Thymus (tissue), 11 donors: Measurements from ENCODE around the gene FOXO3. TPM values are rescaled to one million over a fixed set of nuclear protein-coding genes. Genes with fewer than 3 reads are reported as not detected.

Experiments
- DNase-seq, 9 donors: peaks; one replicate each; pipeline ENCODE4 v3.0.0-alpha.2; 2013; ENCODE audit warnings: low spot score in 9 of 9, low read depth in 6 of 9, missing footprints in 1 of 9
- H3K27ac ChIP-seq, 2 donors: one replicate each; pipeline ENCODE4 v1.5.1; 2013; ENCODE audit warnings: control low read depth in 1 of 2, low read depth in 1 of 2, low read length in 1 of 2, mild to moderate bottlenecking in 1 of 2, moderate library complexity in 1 of 2
- H3K27me3 ChIP-seq, 2 donors: one replicate each; pipeline ENCODE4 v1.5.1; 2013; ENCODE audit warnings: low read length in 1 of 2; ENCODE audit not compliant: control insufficient read depth in 2 of 2, insufficient read depth in 1 of 2
- H3K36me3 ChIP-seq, 2 donors: one replicate each; pipeline ENCODE4 v1.5.1; 2013; ENCODE audit warnings: low read length in 1 of 2, mild to moderate bottlenecking in 1 of 2, moderate library complexity in 1 of 2; ENCODE audit not compliant: control insufficient read depth in 2 of 2, insufficient read depth in 2 of 2
- H3K4me1 ChIP-seq, 2 donors: one replicate each; pipeline ENCODE4 v1.5.1; 2013; ENCODE audit warnings: low read length in 2 of 2; ENCODE audit not compliant: control insufficient read depth in 2 of 2, insufficient read depth in 2 of 2
- H3K4me3 ChIP-seq, 2 donors: one replicate each; pipeline ENCODE4 v1.5.1; 2013; ENCODE audit warnings: low read length in 2 of 2, control low read depth in 1 of 2, mild to moderate bottlenecking in 1 of 2
- H3K9me3 ChIP-seq, 2 donors: one replicate each; pipeline ENCODE4 v1.5.1; 2013; ENCODE audit warnings: low read length in 1 of 2, mild to moderate bottlenecking in 1 of 2; ENCODE audit not compliant: control insufficient read depth in 2 of 2, insufficient read depth in 1 of 2
- WGBS: extraction: QIAGEN DNeasy Blood & Tissue Kit; methylation state at CpG from one replicate; pipeline ENCODE4 v1.1.7; 2013; 5-methylcytosine and 5-hydroxymethylcytosine counted together
- polyA plus RNA-seq: library from polyadenylated mRNA; stranded (reverse); fragments of 200-250 nt; gene quantifications from one replicate; pipeline ENCODE4 v1.2.3, GENCODE V29; 2013
- total RNA-seq: library from RNA; stranded (reverse); fragments of 120-200 nt; gene quantifications from one replicate; pipeline ENCODE4 v1.2.4, GENCODE V29; 2013
- donor health status: healthy.

The FOXO3 gene
- total and polyA plus RNA-seq, 2 donors, result 11.2 to 33.6 TPM

DNA sequence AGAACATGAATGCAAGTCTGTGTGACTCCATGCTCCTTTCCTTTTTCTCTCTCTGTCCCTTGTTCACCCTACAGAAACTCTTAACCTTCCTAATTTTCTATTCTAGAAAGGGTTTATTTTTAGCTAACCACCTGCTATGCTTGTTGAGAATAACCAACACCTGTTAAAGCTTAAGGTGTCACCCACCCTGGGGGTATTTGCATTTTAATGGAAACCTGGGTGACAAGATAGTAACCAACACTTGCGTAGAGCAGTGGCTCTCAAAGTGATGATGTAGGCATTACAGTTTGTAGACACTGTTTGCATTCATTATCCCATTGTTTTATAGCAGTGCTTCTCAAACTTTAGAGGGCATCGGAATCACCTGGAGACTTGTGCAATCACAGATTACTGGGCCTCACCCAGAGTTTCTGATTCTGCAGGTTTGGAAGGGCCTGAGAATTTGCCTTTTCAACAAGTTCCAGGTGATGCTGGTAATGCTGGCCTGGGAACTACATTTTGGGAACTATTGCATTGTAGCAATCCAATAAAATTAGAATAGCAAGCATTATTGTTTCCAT is 173.1 kb downstream of the FOXO3 start:
- Histone ChIP-seq H3K4me1 (no peaks in the 10 kb centered on the region), H3K27ac (no peak overlapping the region), H3K27me3 (no peaks in the 10 kb centered on the region), H3K36me3 (no peaks in the 10 kb centered on the region), H3K9me3 (no peaks in the 10 kb centered on the region), H3K4me3 (no peak overlapping the region)
- no peak for DNase-seq
- 99% methylated on average over 2 of the region's 2 CpGs for WGBS
